WTC11 (cell line): Measurements from ENCODE around the gene PEX11B. TPM values are rescaled to one million over a fixed set of nuclear protein-coding genes. Genes with fewer than 3 reads are reported as not detected.

Experiments used
- NFATC4 ChIP-seq: fragments of 250-450 bp; sonication (Bioruptor Pico); IDR thresholded peaks from 2 replicates; pipeline ENCODE4 v1.9.0; 2021; ENCODE audit warnings: mild to moderate bottlenecking
- total RNA-seq: library from RNA; stranded (reverse); gene quantifications from 3 replicates; pipeline ENCODE4 v1.2.3, GENCODE V29; 2021

PEX11B gene
- total RNA-seq, 1 experiment from 2014 or later = 11.8 TPM

DNA sequence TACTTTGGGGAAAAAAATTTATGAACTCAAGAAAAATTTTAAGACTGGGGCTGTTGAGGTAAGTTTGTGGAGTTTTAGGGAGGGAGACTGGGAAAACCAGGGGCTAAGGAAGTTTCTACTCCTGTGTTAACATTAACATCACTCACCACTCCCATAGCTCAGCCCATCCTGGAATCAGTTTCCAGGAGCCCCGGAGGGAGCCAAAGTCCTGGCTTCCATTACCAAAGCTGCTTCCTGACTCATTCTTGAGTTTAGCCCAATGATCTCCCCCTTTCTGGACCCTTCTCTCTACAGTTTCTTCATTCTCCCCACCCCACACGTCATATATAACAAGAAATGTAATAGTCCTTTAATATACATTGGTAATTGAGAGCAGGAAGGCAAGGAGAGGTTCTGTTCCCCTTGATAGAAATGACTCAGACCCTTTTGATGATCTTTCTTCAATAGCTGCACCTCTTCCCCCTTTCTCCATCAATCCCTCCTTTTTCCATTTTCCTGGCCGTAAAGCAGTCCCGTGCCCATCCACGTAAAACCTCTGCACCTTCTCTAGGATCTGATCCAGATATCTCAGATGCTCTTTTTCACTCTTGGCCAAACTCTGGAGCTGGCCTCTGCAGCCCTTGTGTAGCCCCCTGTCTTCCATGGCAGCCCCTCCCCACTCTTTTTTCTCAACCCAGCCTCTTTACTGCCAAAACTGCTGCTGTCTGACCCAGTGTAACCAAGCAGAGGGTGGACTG is 55.1 kb downstream of the PEX11B start (continued):
- no peak for TF ChIP-seq NFATC4

Other genes with a start within 250 kb of the PEX11B start
- gene PDZK1, start 211.3 kb downstream of the PEX11B start, total RNA-seq = 0.57 to 0.77 TPM (median 0.57 TPM) in 3 replicates
- not detected in 3 replicates for gene CD160, start 199.2 kb downstream of the PEX11B start, total RNA-seq
- 8.1 to 9.2 TPM (median 9.0 TPM) in 3 replicates for gene RNF115, start 94.6 kb downstream of the PEX11B start, total RNA-seq
- 20.2 to 24.9 TPM (median 22.7 TPM) in 3 replicates for gene POLR3C, start 94.5 kb downstream of the PEX11B start, total RNA-seq
- 2.7 to 3.5 TPM (median 3.3 TPM) in 3 replicates for gene NUDT17, start 73.1 kb downstream of the PEX11B start, total RNA-seq
- gene PIAS3, start 59.6 kb downstream of the PEX11B start, total RNA-seq = 44.9 to 52.4 TPM (median 49.6 TPM) in 3 replicates
- gene ANKRD35, start 32.9 kb downstream of the PEX11B start, total RNA-seq = 2.7 to 3.2 TPM (median 2.9 TPM) in 3 replicates
- 0.31 to 0.34 TPM (median 0.32 TPM) in 3 replicates for gene ITGA10, start 8.7 kb downstream of the PEX11B start, total RNA-seq
- 199 to 215 TPM (median 212 TPM) in 3 replicates for gene RBM8A, start 8.8 kb upstream of the PEX11B start, total RNA-seq
- gene LIX1L, start 39.3 kb upstream of the PEX11B start, total RNA-seq = 3.0 to 3.8 TPM (median 3.8 TPM) in 3 replicates
- 0.21 to 0.44 TPM (median 0.22 TPM) in 3 replicates for gene ANKRD34A, start 45.9 kb upstream of the PEX11B start, total RNA-seq
- 3.8 to 8.3 TPM (median 6.7 TPM) in 3 replicates for gene POLR3GL, start 46.0 kb upstream of the PEX11B start, total RNA-seq
- gene TXNIP, start 77.9 kb upstream of the PEX11B start, total RNA-seq = 56.7 to 76.8 TPM (median 73.8 TPM) in 3 replicates
- gene HJV, start 103.0 kb upstream of the PEX11B start, total RNA-seq = 0.23 to 0.50 TPM (median 0.31 TPM) in 3 replicates
- 0.63 to 0.80 TPM (median 0.64 TPM) in 3 replicates for gene NBPF10, start 226.1 kb upstream of the PEX11B start, total RNA-seq